Caco-2 (cell line): ENCODE results near the gene PLA2G2D. TPM values are rescaled to one million over a fixed set of nuclear protein-coding genes. Genes with fewer than 3 reads are reported as not detected.

Experiments
- Bru-seq: library from RNA; stranded (reverse); fragments of 400-500 nt; gene quantifications from one replicate; lab custom pipeline; 2021; lab: Mats Ljungman, UMichigan
- BruChase-seq, 2 experiments: library from RNA; stranded (reverse); fragments of 400-500 nt; gene quantifications; one replicate each; lab custom pipeline; 2021; lab: Mats Ljungman, UMichigan
- BruUV-seq: library from RNA; stranded (reverse); fragments of 400-500 nt; replicated peaks from 2 replicates; lab custom pipeline; 2021; lab: Mats Ljungman, UMichigan
- CTCF ChIA-PET: fragments of 300-600 bp; sonication (Branson Sonifier 250); formaldehyde crosslinking; loops from one replicate; lab custom pipeline; 2022; ENCODE audit warnings: antibody characterized with exemption; lab: Charles Lee
- POLR2A ChIA-PET: fragments of 300-600 bp; sonication (Branson Sonifier 250); formaldehyde crosslinking; loops from one replicate; lab custom pipeline; 2022; ENCODE audit warnings: antibody characterized with exemption; lab: Charles Lee
- DNase-seq, 2 experiments: peaks; one replicate each; pipeline versions ENCODE4 v3.0.0 to v3.0.0-alpha.2; 2020 to 2022
- H3K27me3 ChIP-seq: replicated peaks from 2 replicates; pipeline ENCODE4 v1.6.0; 2011; ENCODE audit warnings: low read length; ENCODE audit not compliant: control insufficient read depth, insufficient read depth
- H3K36me3 ChIP-seq: 2 replicates; pipeline ENCODE4 v1.5.1; 2011; ENCODE audit warnings: low read length; ENCODE audit not compliant: control insufficient read depth, insufficient read depth
- H3K4me1 ChIP-seq: fragments of 250-450 bp; sonication (Bioruptor Pico); 2 replicates; pipeline ENCODE4 v1.5.1; 2020; ENCODE audit warnings: mild to moderate bottlenecking
- H3K4me3 ChIP-seq: 2 replicates; pipeline ENCODE4 v1.5.1; 2011; ENCODE audit warnings: low read depth, mild to moderate bottlenecking, control low read depth, low read length
- H3K9me3 ChIP-seq: fragments of 250-450 bp; sonication (Bioruptor Pico); 2 replicates; pipeline ENCODE4 v1.5.1; 2020; ENCODE audit warnings: mild to moderate bottlenecking, moderate library complexity
- H3K27ac Mint-ChIP-seq: one replicate; pipeline ENCODE4 v1.8.0; 2022; ENCODE audit warnings: mixed read lengths; ENCODE audit not compliant: unreplicated experiment
- H3K27me3 Mint-ChIP-seq: one replicate; pipeline ENCODE4 v1.8.0; 2022; ENCODE audit warnings: mixed read lengths; ENCODE audit not compliant: insufficient read depth, unreplicated experiment
- H3K36me3 Mint-ChIP-seq: one replicate; pipeline ENCODE4 v1.8.0; 2022; ENCODE audit warnings: mild to moderate bottlenecking, mixed read lengths; ENCODE audit not compliant: insufficient read depth, unreplicated experiment
- H3K4me1 Mint-ChIP-seq: one replicate; pipeline ENCODE4 v1.8.0; 2022; ENCODE audit warnings: low read depth, mixed read lengths; ENCODE audit not compliant: unreplicated experiment
- H3K4me3 Mint-ChIP-seq: one replicate; pipeline ENCODE4 v1.8.0; 2022; ENCODE audit warnings: mild to moderate bottlenecking, moderate library complexity, mixed read lengths; ENCODE audit not compliant: unreplicated experiment
- H3K9me3 Mint-ChIP-seq: one replicate; pipeline ENCODE4 v1.8.0; 2022; ENCODE audit warnings: mixed read lengths; ENCODE audit not compliant: unreplicated experiment
- intact Hi-C: fragments of 100-400 bp; cut with micrococcal nuclease; formaldehyde crosslinking; loops from one replicate; pipeline ENCODE4 v1.10.0; 2022; ENCODE audit not compliant: unreplicated experiment
- long read RNA-seq: library from polyadenylated mRNA; stranded (forward); transcript quantifications from one replicate; pipeline ENCODE4 v2.0.0, GENCODE V29; 2022
- total RNA-seq: library from RNA; stranded (reverse); gene quantifications from 2 replicates; pipeline ENCODE4 v1.2.3, GENCODE V29; 2022
- TF ChIP-seq, protein P1 (sequence below), 2 experiments: fragments of 200-600 bp in 1 of 2; IDR thresholded peaks; 1 replicate in 1 of 2; 2 replicates in 1 of 2; pipeline versions ENCODE4 v1.5.1 to v1.8.0; 2011 to 2022; ENCODE audit warnings: antibody characterized with exemption in 1 of 2, control low read depth in 1 of 2, inconsistent platforms in 1 of 2, low read depth in 1 of 2, low read length in 1 of 2, mild to moderate bottlenecking in 1 of 2, moderate library complexity in 1 of 2; ENCODE audit not compliant: insufficient read depth in 1 of 2, severe bottlenecking in 1 of 2, unreplicated experiment in 1 of 2

The PLA2G2D gene, protein sequence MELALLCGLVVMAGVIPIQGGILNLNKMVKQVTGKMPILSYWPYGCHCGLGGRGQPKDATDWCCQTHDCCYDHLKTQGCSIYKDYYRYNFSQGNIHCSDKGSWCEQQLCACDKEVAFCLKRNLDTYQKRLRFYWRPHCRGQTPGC
- not detected in 2 replicates for total RNA-seq
- not detected for Bru-seq, nascent RNA
- not detected for BruChase-seq, experiment 1, labeled RNA remaining after a 2-hour chase
- BruChase-seq, experiment 2, labeled RNA remaining after a 6-hour chase = percentile 10 among the genes with signal in this experiment
- long read RNA-seq = 0 reads

DNA sequence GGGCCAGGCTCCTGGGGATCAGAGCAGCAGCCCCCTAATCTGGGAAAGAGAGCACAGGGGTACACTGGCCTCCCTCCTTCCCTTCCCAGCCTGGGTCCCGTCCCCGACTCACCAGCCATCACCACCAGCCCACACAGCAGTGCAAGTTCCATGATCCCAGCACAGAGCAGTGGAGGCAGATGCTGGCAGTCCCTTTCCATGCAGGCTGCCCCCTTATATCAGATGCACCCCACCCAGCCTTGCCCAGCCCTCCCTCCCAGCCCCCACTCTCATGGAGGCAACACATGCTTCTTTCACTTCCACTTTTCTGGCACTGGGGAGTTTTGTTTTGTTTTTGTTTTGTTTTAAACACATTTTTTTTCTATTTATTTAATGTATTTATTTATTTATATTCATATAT is at the start of gene PLA2G2D:
Gene PLA2G2D (minus strand): TSS at position 190 of the 400 bp plus-strand sequence. CDS start 38 bp downstream, at position 152.
- POLR2A ChIA-PET = no interaction called here
- intact Hi-C loops = no loop called here

DNA sequence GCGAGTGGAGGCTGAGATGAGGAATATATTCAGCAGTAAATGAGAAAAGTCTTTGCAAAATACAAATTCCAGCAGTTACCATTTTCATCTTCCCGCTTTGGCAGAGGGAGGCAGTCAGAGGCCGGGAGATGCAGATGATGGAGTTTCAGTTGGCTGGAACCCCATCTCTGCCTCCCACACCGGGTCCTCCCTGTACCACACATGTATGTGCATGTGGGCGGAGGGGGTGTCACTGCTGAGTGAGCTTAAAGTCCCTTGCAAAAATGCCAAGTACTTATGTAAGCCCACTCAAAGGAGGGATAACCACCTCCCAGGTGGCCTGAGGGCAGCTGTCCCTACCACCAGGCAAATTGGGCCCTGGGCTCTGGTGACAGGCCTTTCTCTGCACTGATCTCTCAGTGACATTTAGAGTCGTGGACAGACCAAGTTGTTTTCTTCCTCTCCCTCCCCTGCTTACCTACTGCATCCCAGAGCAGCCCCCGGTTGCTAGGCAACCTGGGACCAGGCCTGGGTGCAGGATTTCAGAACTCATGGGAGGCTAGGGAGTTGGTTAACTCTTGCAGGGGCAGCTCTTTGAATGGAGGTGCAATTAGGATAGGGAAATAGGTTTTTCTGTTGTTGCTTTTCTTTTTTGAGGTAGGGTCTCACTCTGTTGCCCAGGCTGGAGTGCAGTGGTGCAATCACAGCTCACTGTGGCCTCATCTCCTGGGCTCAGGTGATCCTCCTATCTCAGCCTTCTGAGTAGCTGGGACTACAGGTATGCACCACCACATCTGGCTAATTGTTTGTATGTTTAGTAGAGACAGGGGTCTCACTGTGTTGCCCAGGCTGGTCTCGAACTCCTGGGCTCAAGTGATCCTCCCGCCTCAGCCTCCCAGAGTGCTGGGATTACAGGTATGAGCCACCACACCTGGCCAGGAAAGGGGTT is 49.5 kb upstream of the PLA2G2D start:
- DNase-seq = no peak
- H3K9me3 Mint-ChIP-seq = peaks cover 20% of the 10 kb centered on the region
- Histone ChIP-seq H3K4me3 (no peak overlapping the region), H3K9me3 (no peaks in the 10 kb centered on the region), H3K36me3 (no peaks in the 10 kb centered on the region), H3K27me3 (no peaks in the 10 kb centered on the region), H3K4me1 (no peaks in the 10 kb centered on the region)
- no TSS peak for BruUV-seq
- peaks cover 2% of the 10 kb centered on the region for H3K27me3 Mint-ChIP-seq
- TF ChIP-seq, protein P1, sequence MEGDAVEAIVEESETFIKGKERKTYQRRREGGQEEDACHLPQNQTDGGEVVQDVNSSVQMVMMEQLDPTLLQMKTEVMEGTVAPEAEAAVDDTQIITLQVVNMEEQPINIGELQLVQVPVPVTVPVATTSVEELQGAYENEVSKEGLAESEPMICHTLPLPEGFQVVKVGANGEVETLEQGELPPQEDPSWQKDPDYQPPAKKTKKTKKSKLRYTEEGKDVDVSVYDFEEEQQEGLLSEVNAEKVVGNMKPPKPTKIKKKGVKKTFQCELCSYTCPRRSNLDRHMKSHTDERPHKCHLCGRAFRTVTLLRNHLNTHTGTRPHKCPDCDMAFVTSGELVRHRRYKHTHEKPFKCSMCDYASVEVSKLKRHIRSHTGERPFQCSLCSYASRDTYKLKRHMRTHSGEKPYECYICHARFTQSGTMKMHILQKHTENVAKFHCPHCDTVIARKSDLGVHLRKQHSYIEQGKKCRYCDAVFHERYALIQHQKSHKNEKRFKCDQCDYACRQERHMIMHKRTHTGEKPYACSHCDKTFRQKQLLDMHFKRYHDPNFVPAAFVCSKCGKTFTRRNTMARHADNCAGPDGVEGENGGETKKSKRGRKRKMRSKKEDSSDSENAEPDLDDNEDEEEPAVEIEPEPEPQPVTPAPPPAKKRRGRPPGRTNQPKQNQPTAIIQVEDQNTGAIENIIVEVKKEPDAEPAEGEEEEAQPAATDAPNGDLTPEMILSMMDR (IDR thresholded peaks at IDR 0.05; ENCODE audit: insufficient read depth in 1 of 2, low read depth in 1 of 2, low read length in 1 of 2, severe bottlenecking in 1 of 2, unreplicated experiment in 1 of 2) = no peak
- H3K36me3 Mint-ChIP-seq = no peaks in the 10 kb centered on the region
- no peaks in the 10 kb centered on the region for H3K4me1 Mint-ChIP-seq
- intact Hi-C loops = no loop called here
- CTCF ChIA-PET = no interaction called here
- H3K4me3 Mint-ChIP-seq = no peak overlapping the region
- no peak overlapping the region for H3K27ac Mint-ChIP-seq
- POLR2A ChIA-PET = no interaction called here

More for the DNA sequence above, at the start of gene PLA2G2D:
- H3K4me1 Mint-ChIP-seq = no peaks in the 10 kb centered on the region
- TF ChIP-seq, protein P1 (IDR thresholded peaks at IDR 0.05; ENCODE audit: insufficient read depth in 1 of 2, low read depth in 1 of 2, low read length in 1 of 2, severe bottlenecking in 1 of 2, unreplicated experiment in 1 of 2) = no peak
- H3K9me3 ChIP-seq = no peaks in the 10 kb centered on the region
- no peaks in the 10 kb centered on the region for H3K27me3 ChIP-seq
- H3K27ac Mint-ChIP-seq = no peak within 1 kb of the TSS
- H3K36me3 ChIP-seq = no peaks in the 10 kb centered on the region
- BruUV-seq = no TSS peak
- no peak for DNase-seq
- H3K9me3 Mint-ChIP-seq = no peaks in the 10 kb centered on the region
- no peaks in the 10 kb centered on the region for H3K36me3 Mint-ChIP-seq
- peaks cover 6% of the 10 kb centered on the region for H3K27me3 Mint-ChIP-seq
- H3K4me3 ChIP-seq = no peak within 1 kb of the TSS
- no peak within 1 kb of the TSS for H3K4me3 Mint-ChIP-seq
- no peaks in the 10 kb centered on the region for H3K4me1 ChIP-seq
- CTCF ChIA-PET = no interaction called here

DNA sequence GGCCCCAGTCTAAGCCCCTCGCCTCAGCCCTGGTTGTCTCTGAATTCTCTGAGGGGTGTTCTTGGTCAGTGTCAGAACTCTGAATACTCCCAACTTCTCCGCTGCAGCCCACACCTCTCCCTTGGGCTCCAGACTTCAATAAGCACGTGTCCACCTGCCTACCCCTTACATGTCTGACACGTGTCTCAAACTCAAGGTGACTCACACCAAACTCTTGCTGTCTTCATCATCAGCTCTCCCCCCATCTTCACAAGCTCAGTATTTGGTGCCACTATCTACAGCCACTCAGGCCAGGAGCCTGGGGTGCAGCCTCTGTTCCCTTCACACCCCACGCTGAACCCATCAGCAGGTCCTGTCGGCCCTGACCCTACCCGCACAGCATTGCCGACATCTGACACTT is 47.8 kb upstream of the PLA2G2D start:
- Mint-ChIP-seq H3K36me3 (no peaks in the 10 kb centered on the region), H3K4me1 (no peaks in the 10 kb centered on the region), H3K9me3 (peaks cover 20% of the 10 kb centered on the region), H3K27me3 (peaks cover 2% of the 10 kb centered on the region), H3K4me3 (no peak overlapping the region), H3K27ac (no peak overlapping the region)
- no TSS peak for BruUV-seq
- intact Hi-C loops = no loop called here
- ChIA-PET POLR2A (no interaction called here), CTCF (no interaction called here)
- H3K27me3 ChIP-seq = no peaks in the 10 kb centered on the region
- no peak overlapping the region for H3K4me3 ChIP-seq
- TF ChIP-seq, protein P1 (IDR thresholded peaks at IDR 0.05; ENCODE audit: insufficient read depth in 1 of 2, low read depth in 1 of 2, low read length in 1 of 2, severe bottlenecking in 1 of 2, unreplicated experiment in 1 of 2) = no peak
- no peak for DNase-seq
- no peaks in the 10 kb centered on the region for H3K36me3 ChIP-seq
- H3K9me3 ChIP-seq = no peaks in the 10 kb centered on the region
- no peaks in the 10 kb centered on the region for H3K4me1 ChIP-seq
